K562 (cell line): ENCODE data around the gene ATP1A3. TPM values are rescaled to one million over a fixed set of nuclear protein-coding genes. Genes with fewer than 3 reads are reported as not detected.

Experiments
- ASH1L ChIP-seq: fragments of 450-650 bp; IDR thresholded peaks from 2 replicates; pipeline ENCODE4 v1.6.1; 2018; ENCODE audit warnings: borderline replicate concordance, mild to moderate bottlenecking, low read depth; ENCODE audit not compliant: partially characterized antibody
- ELF1 ChIP-seq: fragments of 200-800 bp; sonication (Bioruptor generic); IDR thresholded peaks from 2 replicates; pipeline ENCODE4 v1.6.1; 2016; ENCODE audit warnings: missing genetic modification characterization, missing compliant biosample characterization
- GABPB1 ChIP-seq: sonication (generic); formaldehyde crosslinking; IDR thresholded peaks from 2 replicates; pipeline ENCODE4 v1.8.0; 2022; ENCODE audit warnings: mild to moderate bottlenecking, missing genetic modification reagents
- MTF1 ChIP-seq: fragments of 250-450 bp; sonication (Bioruptor Pico); IDR thresholded peaks from 2 replicates; pipeline ENCODE4 v1.9.0; 2021; ENCODE audit warnings: moderate library complexity, mild to moderate bottlenecking, inconsistent platforms, borderline replicate concordance
- RBFOX2 ChIP-seq: fragments of 200-400 bp; formaldehyde crosslinking; IDR thresholded peaks from 2 replicates; pipeline ENCODE4 v1.6.1; 2017; ENCODE audit warnings: low read depth, mild to moderate bottlenecking, low read length, moderate library complexity
- SMARCE1 ChIP-seq: fragments of 450-650 bp; IDR thresholded peaks from 2 replicates; pipeline ENCODE4 v1.7.1; 2016; ENCODE audit warnings: mild to moderate bottlenecking
- TOE1 ChIP-seq, 2 experiments: fragments of 450-650 bp in 1 of 2; sonication (generic) in 1 of 2; formaldehyde crosslinking in 1 of 2; IDR thresholded peaks; 2 replicates each; pipeline versions ENCODE4 v1.7.1 to v1.8.0; 2016 to 2022; ENCODE audit warnings: borderline replicate concordance in 2 of 2, mild to moderate bottlenecking in 2 of 2, antibody characterized with exemption in 1 of 2, inconsistent platforms in 1 of 2, low read depth in 1 of 2, missing genetic modification reagents in 1 of 2, moderate library complexity in 1 of 2
- ZBTB40 ChIP-seq, 2 experiments: fragments of 450-650 bp in 1 of 2; sonication (generic) in 1 of 2; formaldehyde crosslinking in 1 of 2; IDR thresholded peaks; 2 replicates each; pipeline versions ENCODE4 v1.7.1 to v1.9.0; 2016 to 2022; ENCODE audit warnings: inconsistent platforms in 1 of 2, mild to moderate bottlenecking in 1 of 2, missing genetic modification reagents in 1 of 2
- ZBTB5 ChIP-seq: fragments of 450-650 bp; IDR thresholded peaks from 2 replicates; pipeline ENCODE4 v1.6.1; 2017; ENCODE audit warnings: antibody characterized with exemption
- ZNF592 ChIP-seq: fragments of 450-650 bp; IDR thresholded peaks from 2 replicates; pipeline ENCODE4 v1.6.1; 2017; ENCODE audit warnings: antibody characterized with exemption, mild to moderate bottlenecking
- polyA plus RNA-seq, 8 experiments: library from polyadenylated mRNA; depleted of rRNA in 4 of 8; stranded (reverse) in 5 of 8; unstranded in 3 of 8; fragments of >200 nt; fragmentation: Nextera tagmentation in 2 of 8; fragmentation: Illumina TruSeq in 1 of 8; extraction: Ambion mirVana in 2 of 8; extraction: Trizol in 1 of 8; gene quantifications; 2 replicates each; pipeline versions ENCODE4 v1.2.1 to v1.2.3, GENCODE V29; 2011 to 2014; ENCODE audit warnings: inconsistent platforms in 1 of 8, missing spikeins in 1 of 8
- total RNA-seq, 7 experiments: library from RNA; depleted of rRNA in 6 of 7; stranded (reverse); fragments of >200 nt in 6 of 7; fragmentation: Illumina TruSeq in 2 of 7; extraction: Trizol in 2 of 7; gene quantifications; 2 replicates each; pipeline versions ENCODE4 v1.2.1 to v1.2.3, GENCODE V29; 2011 to 2021; ENCODE audit warnings: low replicate concordance in 1 of 7

ATP1A3 gene
- total and polyA plus RNA-seq, 9 of the 15 experiments (the other 6 are each of a cell fraction or from before 2014, with no cell fraction given) = 0.03 to 1.0 (median 0.17) TPM; not detected in 3

- TF ChIP-seq ZBTB5 (no peak), ELF1 (peak; percentile 45), RBFOX2 (peak; percentile 60), SMARCE1 (peak; percentile 68), ASH1L (peak; percentile 59), MTF1 (CRISPR knock-in tag) (no peak), GABPB1 (CRISPR knock-in tag) (peak; percentile 55; the same call in 1 of the 2 replicates), ZBTB40 (IDR thresholded peaks at IDR 0.05) (peak; percentile 75), ZBTB40 (CRISPR knock-in tag; IDR thresholded peaks at IDR 0.05) (no peak), ZNF592 (no peak), TOE1 (IDR thresholded peaks at IDR 0.05; ENCODE audit: borderline replicate concordance) (peak; percentile 55), TOE1 (CRISPR knock-in tag; IDR thresholded peaks at IDR 0.05; ENCODE audit: borderline replicate concordance, low read depth) (no peak)
Measured at GRCh38 chr19:41928754-41929535, 65.1 kb downstream of the ATP1A3 start (continued).
